Fibroblast of upper back skin (primary cell): Measurements from ENCODE around the gene HCAR1.
"Not testable (repeated sequence)": the region's sequence is repeated elsewhere in the genome, so short reads cannot be mapped to it uniquely, and the experiment has no call there.

Experiments
- DNase-seq: peaks from one replicate; pipeline ENCODE4 v3.0.0-alpha.2; 2013

The HCAR1 gene

GRCh38 chr12:122730215-122731014, at the start of gene HCAR1:
Gene HCAR1, minus strand, starts transcription at chr12:122730844. Its CDS starts 505 bp downstream, at chr12:122730339.
- DNase-seq: no peak

DNA sequence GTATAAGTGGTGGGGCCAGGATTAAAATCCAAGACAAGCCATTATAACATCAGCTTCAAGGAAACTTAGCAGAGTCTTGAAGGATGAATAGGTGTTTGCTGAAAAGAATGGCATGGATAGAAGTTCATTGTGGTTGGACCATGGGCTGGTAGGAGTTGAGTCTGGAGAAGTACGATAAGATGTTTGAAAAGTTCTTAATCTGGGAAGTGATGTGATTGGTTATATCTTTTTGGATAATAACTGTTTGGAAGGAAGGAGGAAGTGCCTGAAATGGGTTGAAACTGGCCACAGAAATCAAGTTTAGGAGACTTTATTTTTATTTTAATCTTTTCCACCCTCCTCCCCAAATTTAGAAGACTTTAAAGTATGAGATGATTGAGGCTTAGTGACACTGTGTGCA, 26.9 kb upstream of the HCAR1 start:
- DNase-seq: no peak

DNA sequence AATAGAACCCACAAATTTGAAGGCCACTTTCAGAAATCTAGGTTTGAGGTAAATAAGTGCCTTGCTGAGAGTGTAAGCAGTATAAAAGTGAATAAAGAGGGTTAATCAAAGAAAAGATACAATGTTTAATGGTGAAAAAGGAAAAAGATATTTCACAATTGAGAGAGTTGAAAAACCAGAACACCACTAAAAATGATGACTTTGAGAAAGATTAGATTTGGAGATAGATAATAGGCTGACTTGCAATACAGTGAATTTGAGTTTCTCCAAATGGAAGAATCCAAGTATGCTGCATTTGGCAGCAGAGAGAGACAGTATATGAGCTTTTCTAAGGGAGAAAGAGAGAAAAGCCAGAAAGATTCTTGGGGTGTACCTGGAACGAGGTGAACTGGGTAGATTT, 24.1 kb upstream of the HCAR1 start:
- DNase-seq: no peak

DNA sequence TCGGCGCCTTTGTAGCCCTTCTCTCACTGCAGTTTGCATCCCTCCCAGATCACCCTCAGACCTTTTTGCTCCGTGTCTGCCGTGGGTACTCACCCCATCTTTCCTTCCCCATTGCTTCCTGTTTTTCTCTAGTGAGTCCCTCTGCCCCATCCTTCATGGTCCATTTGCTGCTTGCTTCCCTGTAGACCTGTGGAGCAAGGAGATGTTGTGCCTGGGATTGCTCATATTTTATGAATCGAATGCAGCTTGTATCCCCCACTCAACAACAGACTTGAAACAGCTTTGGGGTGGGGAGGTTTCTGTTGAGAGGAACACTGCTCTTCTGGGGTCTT, 22.6 kb upstream of the HCAR1 start:
- no peak for DNase-seq

DNA sequence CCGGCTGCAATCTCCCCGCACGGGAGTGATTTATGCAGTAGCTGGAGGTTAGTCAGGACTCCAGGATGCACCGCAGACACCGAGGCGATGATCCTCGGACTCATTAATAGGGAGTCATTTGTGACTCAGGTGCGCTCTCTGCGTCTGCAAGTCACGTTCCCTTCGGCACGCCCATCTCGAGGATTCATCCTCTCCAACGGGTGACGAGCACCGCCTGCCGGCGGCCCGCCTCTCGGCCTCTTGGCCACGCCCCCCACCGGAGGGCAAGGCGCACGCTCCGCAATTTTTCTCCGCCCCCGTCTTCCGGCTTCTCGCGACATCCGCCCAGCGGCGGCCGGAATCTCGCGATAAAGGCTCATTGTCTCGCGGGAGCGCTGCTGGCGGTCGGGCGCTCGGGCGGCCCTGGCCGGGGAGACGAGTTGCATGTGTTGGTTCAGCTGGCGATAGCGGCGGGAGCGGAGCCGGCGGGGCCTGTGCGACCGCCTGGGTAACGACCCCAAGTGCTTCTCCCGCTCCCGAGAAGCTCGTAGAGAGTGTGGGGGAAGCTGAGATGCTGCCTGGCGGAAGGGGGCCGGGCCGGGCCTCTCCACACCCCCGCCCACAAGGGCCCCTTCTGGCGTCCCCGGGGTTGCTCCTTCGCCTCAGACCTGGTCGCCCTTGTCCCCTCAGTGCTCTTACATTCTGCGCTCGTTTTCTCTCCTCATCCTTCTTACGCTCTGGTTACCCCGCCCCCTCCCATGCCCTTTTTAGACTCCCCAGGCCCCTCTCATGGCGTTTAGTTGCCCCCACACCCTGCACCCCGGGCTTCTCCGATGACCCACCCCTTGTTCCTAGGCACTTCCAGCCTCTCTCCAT, 22.0 kb upstream of the HCAR1 start, which contains the start of gene DENR:
TSS of gene DENR (plus strand) at position 361 of the 855 bp plus-strand sequence. CDS start 878 bp downstream, outside the sequence.
- DNase-seq: peak; percentile 96

DNA sequence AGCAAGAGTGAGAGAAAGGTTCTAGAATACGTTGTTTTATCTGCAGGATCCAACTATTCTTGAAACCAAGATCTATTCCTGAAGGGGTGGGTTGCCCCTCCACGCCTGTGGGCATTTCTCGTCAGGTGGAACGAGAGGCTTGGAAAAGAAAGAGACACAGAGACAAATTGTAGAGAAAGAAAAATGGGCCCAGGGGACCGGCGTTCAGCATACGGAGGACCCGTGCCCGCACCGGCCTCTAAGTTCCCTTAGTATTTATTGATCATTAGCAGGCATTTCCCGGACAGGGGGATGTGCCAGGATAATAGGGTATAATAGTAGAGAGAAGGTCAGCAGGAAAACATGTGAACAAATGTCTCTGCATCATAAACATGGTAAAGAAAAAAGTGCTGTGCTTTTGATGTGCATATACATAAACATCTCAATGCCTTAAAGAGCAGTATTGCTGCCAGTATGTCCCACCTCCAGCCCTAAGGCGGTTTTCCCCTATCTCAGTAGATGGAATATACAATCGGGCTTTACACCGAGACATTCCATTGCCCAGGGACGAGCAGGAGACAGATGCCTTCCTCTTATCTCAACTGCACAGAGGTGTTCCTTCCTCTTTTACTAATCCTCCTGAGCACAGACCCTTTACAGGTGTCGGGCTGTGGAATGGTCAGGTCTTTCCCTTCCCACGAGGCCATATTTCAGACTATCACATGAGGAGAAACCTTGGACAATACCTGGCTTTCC, 20.3 kb upstream of the HCAR1 start:
- not testable (repeated sequence) for DNase-seq

DNA sequence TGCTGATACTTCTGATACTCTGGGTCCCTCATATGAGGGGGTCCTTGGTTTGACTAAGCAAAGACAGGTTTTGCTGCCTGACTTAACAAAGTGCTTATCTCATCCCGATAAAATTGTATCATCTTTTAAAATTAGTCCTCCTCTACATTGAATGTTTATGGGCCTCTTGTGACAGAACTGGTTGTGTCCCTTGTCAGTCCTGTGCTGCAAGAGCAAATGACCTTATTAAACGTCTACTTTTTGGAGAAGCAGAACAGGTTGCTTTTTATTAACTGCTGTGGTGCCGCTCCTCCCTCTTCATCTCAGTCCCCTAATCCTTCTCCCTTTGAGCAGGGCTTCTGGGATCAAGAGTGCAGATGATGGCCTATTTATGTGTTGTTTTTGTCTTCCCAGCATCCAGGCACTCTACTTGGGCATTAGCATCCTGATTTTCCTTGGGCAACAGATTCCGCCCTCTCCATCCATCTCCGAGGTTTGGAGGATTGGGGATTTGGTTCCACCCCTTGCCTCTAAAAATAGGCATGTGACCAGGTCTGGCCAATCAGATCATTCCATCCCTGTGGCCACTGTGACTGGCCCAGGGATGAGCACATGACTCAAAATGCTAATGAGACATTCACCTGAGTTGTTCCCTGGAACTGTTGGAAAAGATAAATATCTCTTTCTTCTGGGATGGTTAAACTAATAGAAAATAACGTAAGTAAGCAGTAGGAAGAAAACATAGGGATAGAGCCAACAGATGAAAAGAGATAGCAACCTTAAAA, 19.1 kb upstream of the HCAR1 start:
- DNase-seq: no peak

DNA sequence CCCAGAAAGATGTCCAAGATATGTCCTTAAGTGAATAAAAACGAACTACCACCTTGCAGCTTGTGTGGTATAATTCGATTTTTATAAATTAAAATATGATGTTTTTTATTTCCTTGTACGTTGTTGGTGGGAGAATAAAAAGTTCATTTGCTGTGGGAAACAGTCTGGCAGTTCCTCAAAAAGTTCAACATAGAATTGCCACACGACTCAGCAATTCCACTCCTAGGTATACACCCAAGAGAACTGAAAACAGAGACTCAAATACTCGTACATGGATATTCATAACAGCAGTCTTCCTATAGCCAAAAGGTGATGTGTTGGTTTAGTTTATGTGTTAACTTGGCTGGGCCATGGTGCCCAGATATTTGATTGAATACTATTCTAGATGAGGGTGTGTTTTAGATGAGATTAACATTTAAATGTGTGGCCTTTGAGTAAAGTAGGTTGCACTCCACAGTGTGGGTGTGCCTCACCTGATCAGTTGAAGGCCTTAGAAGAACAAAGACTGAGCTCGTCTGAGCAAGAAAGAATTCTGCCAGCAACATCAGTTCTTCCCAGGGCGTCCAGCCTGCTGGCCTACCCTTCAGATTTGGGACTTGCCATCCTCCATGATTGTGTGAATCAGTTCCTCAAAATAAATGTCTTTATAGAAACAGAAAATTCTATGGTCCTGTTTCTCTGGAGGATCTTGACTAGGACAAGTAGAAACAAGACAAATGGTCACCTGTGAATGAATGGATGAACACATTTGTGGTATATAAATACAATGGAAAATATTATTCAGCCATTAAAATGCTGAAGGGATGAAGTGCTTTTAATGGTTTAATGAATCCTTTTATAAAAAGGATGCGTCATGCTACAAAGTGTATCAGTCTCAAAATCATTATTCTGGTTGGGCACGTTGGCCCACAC, 16.8 kb upstream of the HCAR1 start:
- DNase-seq: no peak

DNA sequence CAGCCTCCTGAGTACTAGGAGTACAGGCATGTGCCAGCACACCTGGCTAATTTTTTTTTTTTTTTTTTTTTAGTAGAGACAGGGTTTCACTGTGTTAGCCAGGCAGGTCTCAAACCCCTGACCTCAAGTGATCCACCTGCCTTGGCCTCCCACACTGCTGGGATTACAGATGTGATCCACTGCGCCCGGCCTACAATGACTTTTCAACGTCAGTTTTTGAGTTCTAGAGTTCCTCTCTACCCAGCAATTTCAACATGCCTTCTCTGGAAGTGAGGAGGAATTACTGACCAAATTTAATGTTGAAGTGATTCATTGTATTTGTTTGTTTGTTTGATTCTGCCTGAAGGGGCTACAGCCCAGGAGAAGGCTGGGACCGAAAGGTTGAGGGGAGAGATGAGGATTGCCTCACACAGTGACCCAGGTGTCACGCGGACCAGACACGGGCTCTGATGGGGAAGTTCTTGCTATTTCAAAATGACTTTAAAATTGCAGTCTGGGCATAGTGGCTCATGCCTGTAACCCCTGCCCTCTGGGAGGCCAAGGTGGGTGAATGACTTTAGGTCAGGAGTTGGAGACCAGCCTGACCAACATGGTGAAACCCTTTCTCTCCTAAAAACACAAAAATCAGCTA, 13.4 kb upstream of the HCAR1 start:
- no peak for DNase-seq

DNA sequence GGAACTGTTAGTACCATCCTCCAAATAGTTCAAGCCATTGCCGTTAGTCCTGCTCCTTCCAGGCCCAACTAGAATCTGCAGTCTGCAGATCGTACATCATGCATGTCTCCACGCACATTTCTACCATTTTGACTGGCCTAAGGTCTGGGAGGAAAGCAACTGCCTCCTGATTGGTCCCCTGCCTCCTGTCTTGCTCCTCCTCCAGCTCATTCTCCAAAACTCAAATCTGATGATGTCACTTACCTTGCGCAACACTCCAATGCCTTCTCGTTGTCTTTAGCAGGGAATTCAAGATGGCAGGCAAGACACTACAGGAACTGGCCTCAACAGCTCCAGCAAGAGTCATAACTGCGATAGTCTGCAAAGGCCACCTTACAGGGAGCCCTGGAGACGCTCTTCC, 9.7 kb upstream of the HCAR1 start:
- DNase-seq: no peak

GRCh38 chr12:122738571-122738970, 7.9 kb upstream of the HCAR1 start:
- no peak for DNase-seq

- DNase-seq: no peak
Measured at GRCh38 chr12:122732611-122733010, 2.0 kb upstream of the HCAR1 start.

DNA sequence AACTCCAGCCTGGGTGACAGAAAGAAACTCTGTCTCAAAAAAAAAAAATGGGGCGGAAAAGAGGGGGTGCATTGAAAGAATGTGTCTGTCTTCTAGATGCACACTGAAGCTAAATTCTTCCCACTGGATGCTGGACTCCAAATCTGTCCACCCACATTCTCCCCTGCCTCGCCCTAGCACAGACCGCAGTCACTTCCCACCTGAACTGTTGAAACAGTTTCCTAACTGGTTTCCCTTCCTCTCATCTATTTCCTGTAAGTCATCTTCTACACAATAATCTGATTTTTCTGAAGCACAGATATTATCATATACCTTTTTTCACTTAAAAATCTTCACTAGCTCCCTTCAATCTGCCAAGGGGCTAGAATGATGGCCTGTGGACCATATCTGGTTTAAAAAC, 1.5 kb upstream of the HCAR1 start:
- no peak for DNase-seq

GRCh38 chr12:122729583-122730214, 945 bp downstream of the HCAR1 start:
- DNase-seq: no peak

- no peak for DNase-seq
Measured at GRCh38 chr12:122726080-122726558, 4.5 kb downstream of the HCAR1 start.

- DNase-seq: no peak
Measured at GRCh38 chr12:122725452-122726079, 5.1 kb downstream of the HCAR1 start.

GRCh38 chr12:122724641-122725243, 5.9 kb downstream of the HCAR1 start:
- no peak for DNase-seq

DNA sequence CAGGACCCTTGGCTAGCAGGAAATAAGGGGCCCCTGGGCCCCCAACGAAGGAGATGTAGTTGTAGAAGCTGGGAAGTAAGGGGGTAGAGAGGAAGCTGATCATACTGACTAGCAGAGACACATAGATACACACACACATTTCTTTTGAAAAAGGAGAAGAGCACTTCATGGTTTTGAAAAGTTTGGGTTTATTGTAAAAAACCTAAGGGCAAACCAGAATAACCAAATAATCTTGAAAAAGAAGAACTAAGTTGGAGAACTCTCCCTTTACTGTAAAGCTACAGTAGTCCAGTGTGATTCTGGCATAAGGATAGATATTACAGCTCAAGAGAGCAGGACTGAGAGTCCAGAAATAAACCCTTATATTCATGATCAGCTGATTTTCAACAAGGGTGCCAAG, 8.3 kb downstream of the HCAR1 start:
- no peak for DNase-seq

DNA sequence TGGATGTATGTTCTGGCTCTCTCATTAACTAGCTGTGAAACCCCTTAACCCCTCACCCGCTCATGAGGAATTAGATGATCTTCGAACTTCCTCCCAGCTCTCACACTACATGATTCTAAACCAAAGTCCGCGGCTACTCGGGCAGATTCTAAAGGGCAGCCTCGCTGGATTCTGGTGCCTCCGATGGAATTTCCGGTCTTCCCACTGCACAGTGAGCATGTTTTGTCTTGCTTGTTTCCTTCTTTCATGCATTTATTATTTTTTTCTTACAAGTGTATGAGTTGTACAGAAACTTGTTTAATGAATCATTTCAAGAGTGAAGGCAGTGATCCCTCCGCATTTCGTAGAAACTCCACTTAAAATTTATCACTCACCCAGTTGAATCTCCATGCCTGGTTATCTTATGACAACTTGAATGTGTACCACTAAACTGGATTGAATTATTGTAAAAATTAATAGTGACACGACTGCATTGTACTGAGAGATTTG, 9.5 kb downstream of the HCAR1 start:
- no peak for DNase-seq
